ENCODE data around the gene PRKCZ.

DNA sequence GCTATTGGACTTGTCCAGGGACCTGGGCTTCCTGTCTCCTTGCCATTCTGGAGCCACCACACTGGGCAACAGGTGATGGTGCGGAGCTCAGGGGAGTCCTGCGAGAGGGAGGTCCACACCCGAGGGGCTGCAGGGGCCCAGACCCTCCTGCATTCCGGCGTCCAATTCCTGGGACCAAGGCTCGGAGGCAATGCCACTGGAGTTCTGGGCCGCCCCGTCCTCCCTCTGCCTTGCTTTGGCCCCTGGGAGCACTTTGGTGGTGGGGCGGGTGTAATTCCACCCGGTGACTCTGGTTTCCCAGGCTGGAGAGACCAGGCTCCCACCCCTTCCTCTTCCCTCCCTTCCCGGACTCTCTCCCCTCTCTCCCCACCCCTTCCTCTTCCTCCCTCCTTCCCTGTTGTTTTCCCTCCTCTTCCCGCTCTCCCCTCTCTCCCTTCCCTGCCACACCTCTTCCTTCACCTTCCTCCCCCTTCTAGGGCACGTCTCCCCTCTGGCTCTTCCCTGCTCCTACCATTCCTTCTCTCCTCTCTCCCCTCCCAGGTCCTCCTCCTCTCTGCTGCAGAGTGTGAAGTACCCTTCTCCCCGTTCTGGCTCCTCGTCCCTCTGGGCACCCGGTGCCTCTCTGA lies 2.0 kb downstream of the PRKCZ start:
- TF ChIP-seq JUND (IDR thresholded peaks at IDR 0.05) (no peak), CTCF (IDR thresholded peaks at IDR 0.05) (no peak), GABPA (IDR thresholded peaks at IDR 0.05; ENCODE audit: low read depth) (no peak)
- TF ChIP-seq, protein P1, sequence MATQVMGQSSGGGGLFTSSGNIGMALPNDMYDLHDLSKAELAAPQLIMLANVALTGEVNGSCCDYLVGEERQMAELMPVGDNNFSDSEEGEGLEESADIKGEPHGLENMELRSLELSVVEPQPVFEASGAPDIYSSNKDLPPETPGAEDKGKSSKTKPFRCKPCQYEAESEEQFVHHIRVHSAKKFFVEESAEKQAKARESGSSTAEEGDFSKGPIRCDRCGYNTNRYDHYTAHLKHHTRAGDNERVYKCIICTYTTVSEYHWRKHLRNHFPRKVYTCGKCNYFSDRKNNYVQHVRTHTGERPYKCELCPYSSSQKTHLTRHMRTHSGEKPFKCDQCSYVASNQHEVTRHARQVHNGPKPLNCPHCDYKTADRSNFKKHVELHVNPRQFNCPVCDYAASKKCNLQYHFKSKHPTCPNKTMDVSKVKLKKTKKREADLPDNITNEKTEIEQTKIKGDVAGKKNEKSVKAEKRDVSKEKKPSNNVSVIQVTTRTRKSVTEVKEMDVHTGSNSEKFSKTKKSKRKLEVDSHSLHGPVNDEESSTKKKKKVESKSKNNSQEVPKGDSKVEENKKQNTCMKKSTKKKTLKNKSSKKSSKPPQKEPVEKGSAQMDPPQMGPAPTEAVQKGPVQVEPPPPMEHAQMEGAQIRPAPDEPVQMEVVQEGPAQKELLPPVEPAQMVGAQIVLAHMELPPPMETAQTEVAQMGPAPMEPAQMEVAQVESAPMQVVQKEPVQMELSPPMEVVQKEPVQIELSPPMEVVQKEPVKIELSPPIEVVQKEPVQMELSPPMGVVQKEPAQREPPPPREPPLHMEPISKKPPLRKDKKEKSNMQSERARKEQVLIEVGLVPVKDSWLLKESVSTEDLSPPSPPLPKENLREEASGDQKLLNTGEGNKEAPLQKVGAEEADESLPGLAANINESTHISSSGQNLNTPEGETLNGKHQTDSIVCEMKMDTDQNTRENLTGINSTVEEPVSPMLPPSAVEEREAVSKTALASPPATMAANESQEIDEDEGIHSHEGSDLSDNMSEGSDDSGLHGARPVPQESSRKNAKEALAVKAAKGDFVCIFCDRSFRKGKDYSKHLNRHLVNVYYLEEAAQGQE (IDR thresholded peaks at IDR 0.05; ENCODE audit: low read depth, low read length), result no peak

Data from SK-N-SH (cell line).